ENCODE measurements around the gene CEP112.

DNA sequence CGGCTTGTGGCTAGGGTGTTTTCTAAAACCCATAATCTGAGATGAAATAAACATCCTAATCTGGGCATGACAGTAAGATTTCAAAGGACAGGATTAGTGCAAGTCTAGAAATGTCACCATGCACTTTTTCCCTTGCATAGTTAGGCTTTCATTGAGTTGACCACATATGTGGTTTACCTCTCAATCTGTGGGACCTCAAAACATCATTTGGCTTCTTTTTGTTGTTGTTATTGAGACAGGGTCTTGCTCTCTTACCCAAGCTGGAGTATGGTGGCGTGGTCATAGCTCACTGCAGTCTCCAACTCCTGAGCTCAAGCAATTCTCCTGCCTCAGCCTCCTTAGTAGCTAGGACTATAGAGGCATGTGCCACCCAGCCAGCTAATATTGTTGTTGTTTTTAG is 197.8 kb downstream of the CEP112 start:
- TF ChIP-seq SP5 (CRISPR knock-in tag; IDR thresholded peaks at IDR 0.05; ENCODE audit: borderline replicate concordance, low read depth) (no peak), ZNF598 (CRISPR knock-in tag; IDR thresholded peaks at IDR 0.05; ENCODE audit: borderline replicate concordance) (no peak), JUND (CRISPR knock-in tag; IDR thresholded peaks at IDR 0.05) (no peak), EZH2 (conservative IDR thresholded peaks at IDR 0.05; ENCODE audit: low read depth, low read length) (no peak), ZNF777 (CRISPR knock-in tag; IDR thresholded peaks at IDR 0.05) (no peak), SP1 (IDR thresholded peaks at IDR 0.05) (no peak), SP1 (CRISPR knock-in tag; IDR thresholded peaks at IDR 0.05) (no peak), MYNN (CRISPR knock-in tag; IDR thresholded peaks at IDR 0.05; ENCODE audit: low read depth) (no peak)

Data from HepG2 (cell line).